ENCODE data around the gene TMEM222.

Gene TMEM222

DNA sequence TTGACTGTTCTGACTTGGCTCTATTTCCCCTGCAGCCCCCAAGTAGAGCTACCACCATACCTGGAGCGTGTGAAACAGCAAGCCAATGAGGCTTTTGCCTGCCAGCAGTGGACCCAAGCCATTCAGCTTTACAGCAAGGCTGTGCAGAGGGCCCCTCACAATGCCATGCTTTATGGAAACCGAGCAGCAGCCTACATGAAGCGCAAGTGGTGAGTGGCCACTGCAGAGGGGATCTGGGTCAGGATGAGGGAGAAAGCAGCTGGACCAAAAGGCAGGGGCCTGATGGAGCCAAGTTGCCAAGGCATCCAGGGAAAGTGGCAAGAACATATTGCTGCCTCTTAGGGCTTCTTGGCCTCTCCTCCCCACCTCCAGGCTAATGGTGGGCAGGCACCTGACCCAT, 24.1 kb upstream of the TMEM222 start:
- Histone ChIP-seq H2AFZ (ENCODE audit: low read depth, low read length) (no peak overlapping the region), H3K4me2 (ENCODE audit: insufficient read depth, low read length) (no peak overlapping the region), H3K27ac (ENCODE audit: low read length) (no peak overlapping the region), H3K4me1 (ENCODE audit: insufficient read depth, low read length) (no peaks in the 10 kb centered on the region), H3K9me3 (ENCODE audit: insufficient read depth, low read length, severe bottlenecking) (no peaks in the 10 kb centered on the region), H3K9ac (ENCODE audit: low read depth, low read length) (no peak overlapping the region), H3K27me3 (ENCODE audit: insufficient read depth, low read length, poor library complexity) (no peaks in the 10 kb centered on the region), H3K4me3 (ENCODE audit: low read depth in 1 of 2, low read length in 2 of 2) (no peak overlapping the region), H3K79me2 (ENCODE audit: insufficient read depth, low read length) (no peaks in the 10 kb centered on the region), H4K20me1 (ENCODE audit: insufficient read depth, low read length) (peaks cover 10% of the 10 kb centered on the region; the same call in 1 of the 2 replicates), H3K36me3 (ENCODE audit: insufficient read depth, low read length) (peaks cover 79% of the 10 kb centered on the region)
- DNase-seq (no peak), ATAC-seq (ENCODE audit: insufficient read depth, low read depth) (no peak)
- TF ChIP-seq, protein P1, sequence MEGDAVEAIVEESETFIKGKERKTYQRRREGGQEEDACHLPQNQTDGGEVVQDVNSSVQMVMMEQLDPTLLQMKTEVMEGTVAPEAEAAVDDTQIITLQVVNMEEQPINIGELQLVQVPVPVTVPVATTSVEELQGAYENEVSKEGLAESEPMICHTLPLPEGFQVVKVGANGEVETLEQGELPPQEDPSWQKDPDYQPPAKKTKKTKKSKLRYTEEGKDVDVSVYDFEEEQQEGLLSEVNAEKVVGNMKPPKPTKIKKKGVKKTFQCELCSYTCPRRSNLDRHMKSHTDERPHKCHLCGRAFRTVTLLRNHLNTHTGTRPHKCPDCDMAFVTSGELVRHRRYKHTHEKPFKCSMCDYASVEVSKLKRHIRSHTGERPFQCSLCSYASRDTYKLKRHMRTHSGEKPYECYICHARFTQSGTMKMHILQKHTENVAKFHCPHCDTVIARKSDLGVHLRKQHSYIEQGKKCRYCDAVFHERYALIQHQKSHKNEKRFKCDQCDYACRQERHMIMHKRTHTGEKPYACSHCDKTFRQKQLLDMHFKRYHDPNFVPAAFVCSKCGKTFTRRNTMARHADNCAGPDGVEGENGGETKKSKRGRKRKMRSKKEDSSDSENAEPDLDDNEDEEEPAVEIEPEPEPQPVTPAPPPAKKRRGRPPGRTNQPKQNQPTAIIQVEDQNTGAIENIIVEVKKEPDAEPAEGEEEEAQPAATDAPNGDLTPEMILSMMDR (IDR thresholded peaks at IDR 0.05; ENCODE audit: borderline replicate concordance, extremely low read depth, low read length, poor library complexity, severe bottlenecking), result no peak
- TF ChIP-seq EZH2 (IDR thresholded peaks at IDR 0.05; ENCODE audit: borderline replicate concordance, low read depth, low read length, severe bottlenecking), result no peak

DNA sequence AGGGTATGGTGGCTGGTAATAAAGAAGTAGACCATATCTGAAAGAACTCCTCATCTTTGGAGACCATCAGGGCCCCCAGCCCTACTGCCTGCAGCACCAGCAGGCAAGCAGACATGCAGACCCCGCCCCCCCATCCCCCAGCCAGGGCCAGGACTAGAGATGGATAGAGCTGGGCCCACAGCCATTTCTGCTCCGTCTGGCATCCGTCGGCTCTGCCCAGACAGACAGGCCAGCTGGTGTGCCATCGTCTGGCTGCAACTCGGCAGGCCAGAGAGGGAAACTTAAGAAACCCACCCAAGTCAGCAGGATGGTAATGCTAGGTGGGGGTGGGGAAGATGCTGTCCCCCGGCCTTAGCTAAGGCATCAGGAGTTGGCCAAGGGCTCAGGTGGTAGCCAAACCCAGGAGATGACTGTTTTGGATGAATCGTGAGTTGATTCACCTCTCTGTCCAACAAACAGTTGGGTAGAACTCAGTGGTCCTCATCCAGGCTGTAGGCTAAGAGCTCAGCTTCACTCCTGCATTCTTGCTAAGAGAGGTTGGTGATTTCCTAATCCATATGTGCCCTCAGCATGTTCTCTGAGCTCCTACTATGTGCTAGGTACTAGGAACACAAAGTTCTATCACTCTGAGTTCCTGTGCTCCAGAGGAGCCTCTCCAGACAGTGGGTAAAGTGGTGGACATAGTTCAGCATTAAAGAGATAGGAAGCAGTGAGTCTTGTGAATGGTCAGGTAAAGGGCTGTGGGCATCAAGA, 23.2 kb upstream of the TMEM222 start:
- no peak overlapping the region for H3K4me2 ChIP-seq (ENCODE audit: insufficient read depth, low read length)

DNA sequence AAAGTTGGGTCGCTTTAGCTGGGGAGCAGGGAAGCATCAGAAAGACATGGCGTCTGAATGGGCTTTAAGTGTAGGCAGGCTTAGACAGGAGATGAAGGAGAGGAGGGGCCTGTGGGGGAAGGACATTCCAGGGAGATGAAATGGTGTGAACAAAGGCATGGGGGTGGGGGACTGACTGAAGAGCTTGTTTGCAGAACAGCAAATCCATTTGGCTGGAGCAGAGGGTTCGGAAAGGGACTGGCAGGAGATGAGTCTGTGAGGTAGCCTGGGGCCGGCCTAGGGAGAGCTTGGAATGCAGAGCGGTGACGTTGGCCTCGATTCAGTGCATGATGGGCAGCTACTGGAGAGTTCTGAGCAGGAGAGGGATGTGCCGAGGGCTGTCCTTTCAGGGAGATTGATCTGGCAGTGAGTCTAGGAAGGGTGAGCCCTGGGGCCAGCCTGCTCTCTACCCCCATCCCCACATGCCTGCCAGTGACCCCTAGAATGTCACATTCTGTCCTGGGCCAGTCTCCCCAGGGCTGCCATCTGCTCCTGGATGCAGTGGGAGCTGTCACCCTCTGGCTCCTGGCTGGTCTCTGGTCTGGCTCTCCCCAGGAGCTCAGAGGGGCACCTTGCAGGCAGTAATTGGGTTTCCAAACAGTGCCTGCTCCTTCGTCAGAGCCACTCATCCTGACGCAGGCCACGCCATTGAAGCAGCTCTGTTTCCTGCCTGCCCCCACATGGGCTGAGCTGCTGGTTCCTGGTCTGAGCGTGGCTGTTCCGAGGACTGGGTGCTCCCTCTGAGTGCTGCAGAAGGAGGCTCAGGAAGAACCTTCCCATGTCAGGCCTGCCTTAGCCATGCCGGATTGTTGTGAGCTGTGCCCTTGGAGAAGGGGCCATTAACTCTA, 22.3 kb upstream of the TMEM222 start:
- no peaks in the 10 kb centered on the region for H3K27me3 ChIP-seq (ENCODE audit: insufficient read depth, low read length, poor library complexity)
- H3K9ac ChIP-seq (ENCODE audit: low read depth, low read length), result no peak overlapping the region
- no peak overlapping the region for H3K4me3 ChIP-seq (ENCODE audit: low read depth in 1 of 2, low read length in 2 of 2)
- no peak overlapping the region for H2AFZ ChIP-seq (ENCODE audit: low read depth, low read length)
- H3K79me2 ChIP-seq (ENCODE audit: insufficient read depth, low read length), result no peaks in the 10 kb centered on the region
- peaks cover 69% of the 10 kb centered on the region for H3K36me3 ChIP-seq (ENCODE audit: insufficient read depth, low read length)
- no peak overlapping the region for H3K27ac ChIP-seq (ENCODE audit: low read length)
- ATAC-seq (ENCODE audit: insufficient read depth, low read depth), result no peak
- no peaks in the 10 kb centered on the region for H3K9me3 ChIP-seq (ENCODE audit: insufficient read depth, low read length, severe bottlenecking)
- no peaks in the 10 kb centered on the region for H3K4me1 ChIP-seq (ENCODE audit: insufficient read depth, low read length)
- H3K4me2 ChIP-seq (ENCODE audit: insufficient read depth, low read length), result no peak overlapping the region
- DNase-seq, result no peak
- peaks cover 10% of the 10 kb centered on the region; the same call in 1 of the 2 replicates for H4K20me1 ChIP-seq (ENCODE audit: insufficient read depth, low read length)
- TF ChIP-seq, protein P1 (IDR thresholded peaks at IDR 0.05; ENCODE audit: borderline replicate concordance, extremely low read depth, low read length, poor library complexity, severe bottlenecking), result no peak
- TF ChIP-seq EZH2 (IDR thresholded peaks at IDR 0.05; ENCODE audit: borderline replicate concordance, low read depth, low read length, severe bottlenecking), result no peak

More for the DNA sequence above, 23.2 kb upstream of the TMEM222 start:
- no peak overlapping the region for H3K27ac ChIP-seq (ENCODE audit: low read length)
- no peaks in the 10 kb centered on the region for H3K4me1 ChIP-seq (ENCODE audit: insufficient read depth, low read length)
- peaks cover 10% of the 10 kb centered on the region; the same call in 1 of the 2 replicates for H4K20me1 ChIP-seq (ENCODE audit: insufficient read depth, low read length)
- no peak overlapping the region for H3K9ac ChIP-seq (ENCODE audit: low read depth, low read length)
- TF ChIP-seq EZH2 (IDR thresholded peaks at IDR 0.05; ENCODE audit: borderline replicate concordance, low read depth, low read length, severe bottlenecking), result no peak
- TF ChIP-seq, protein P1 (IDR thresholded peaks at IDR 0.05; ENCODE audit: borderline replicate concordance, extremely low read depth, low read length, poor library complexity, severe bottlenecking), result no peak
- H3K4me3 ChIP-seq (ENCODE audit: low read depth in 1 of 2, low read length in 2 of 2), result no peak overlapping the region
- ATAC-seq (ENCODE audit: insufficient read depth, low read depth), result no peak
- DNase-seq, result no peak
- no peaks in the 10 kb centered on the region for H3K27me3 ChIP-seq (ENCODE audit: insufficient read depth, low read length, poor library complexity)
- H3K79me2 ChIP-seq (ENCODE audit: insufficient read depth, low read length), result no peaks in the 10 kb centered on the region
- no peak overlapping the region for H2AFZ ChIP-seq (ENCODE audit: low read depth, low read length)
- H3K9me3 ChIP-seq (ENCODE audit: insufficient read depth, low read length, severe bottlenecking), result no peaks in the 10 kb centered on the region
- peaks cover 77% of the 10 kb centered on the region for H3K36me3 ChIP-seq (ENCODE audit: insufficient read depth, low read length)
